K562 (cell line): ENCODE results near the gene PEX7. TPM values are rescaled to one million over a fixed set of nuclear protein-coding genes. Genes with fewer than 3 reads are reported as not detected.
A peak's percentile ranks its signal among the peaks of the same experiment; 100 is the strongest.
"Not testable (repeated sequence)": the region's sequence is repeated elsewhere in the genome, so short reads cannot be mapped to it uniquely, and the experiment has no call there.

Source experiments
- ATAC-seq: fragments of 200-7000 bp; cut with Tn5 transposase; 3 replicates; pipeline ENCODE4 v1.9.1; 2020; ENCODE audit warnings: moderate library complexity
- BruUV-seq: library from RNA; stranded (reverse); fragments of 400-500 nt; replicated peaks from 2 replicates; lab custom pipeline; 2021; lab: Mats Ljungman, UMichigan
- CTCF ChIA-PET: fragments of 300-600 bp; formaldehyde crosslinking; extraction: SDS; loops from one replicate; lab custom pipeline; 2021; ENCODE audit warnings: low intra/inter-chr PET ratio; lab: Yijun Ruan, JAX
- POLR2A ChIA-PET: fragments of 300-600, 350-650 bp; sonication (Branson Sonifier 250); formaldehyde crosslinking; extraction: SDS; loops from one replicate; lab custom pipeline; 2021; ENCODE audit warnings: antibody characterized with exemption, inconsistent platforms; lab: Yijun Ruan, JAX
- DNase-seq, 4 experiments: peaks; one replicate each; pipeline versions ENCODE4 v3.0.0 to v3.0.0-alpha.2; 2011 to 2018; ENCODE audit warnings: low spot score in 3 of 4, mixed read lengths in 3 of 4; ENCODE audit errors: extremely low read depth in 1 of 4
- FAIRE-seq: peaks from 2 replicates; lab custom pipeline; 2011; peaks lifted over from hg19 to GRCh38; lab: Jason Lieb, UNC
- H2AFZ ChIP-seq: 2 replicates; pipeline ENCODE4 v1.6.0; 2011; ENCODE audit warnings: low read depth, low read length, control low read depth, inconsistent platforms
- H3K27ac ChIP-seq: fragments of 200-600 bp; 3 replicates; pipeline ENCODE4 v1.8.0; 2011; ENCODE audit warnings: low read depth, mild to moderate bottlenecking, control low read depth, inconsistent platforms, low read length, moderate library complexity, mixed read lengths; ENCODE audit errors: extremely low read depth
- H3K27me3 ChIP-seq, 2 experiments: fragments of 300-600 bp in 1 of 2; 2 replicates in 1 of 2; 3 replicates in 1 of 2; pipeline versions ENCODE4 v1.6.0 to v1.8.0; 2011; ENCODE audit warnings: inconsistent platforms in 2 of 2, low read length in 2 of 2, mild to moderate bottlenecking in 1 of 2, mixed read lengths in 1 of 2, moderate library complexity in 1 of 2; ENCODE audit not compliant: control insufficient read depth in 2 of 2, insufficient read depth in 2 of 2
- H3K36me3 ChIP-seq: fragments of 300-600 bp; 3 replicates; pipeline ENCODE4 v1.8.0; 2011; ENCODE audit warnings: mild to moderate bottlenecking, low read length, inconsistent platforms; ENCODE audit not compliant: control insufficient read depth, insufficient read depth
- H3K4me1 ChIP-seq, 2 experiments: fragments of 200-600 bp in 1 of 2; replicated peaks in 1 of 2; 2 replicates in 1 of 2; 3 replicates in 1 of 2; pipeline versions ENCODE4 v1.5.1 to v1.8.0; 2011; ENCODE audit warnings: inconsistent platforms in 2 of 2, low read length in 2 of 2, mild to moderate bottlenecking in 1 of 2, mixed read lengths in 1 of 2, moderate library complexity in 1 of 2; ENCODE audit not compliant: control insufficient read depth in 2 of 2, insufficient read depth in 2 of 2
- H3K4me2 ChIP-seq: 2 replicates; pipeline ENCODE4 v1.6.1; 2011; ENCODE audit warnings: low read length, control low read depth, inconsistent platforms, mixed read lengths; ENCODE audit not compliant: insufficient read depth
- H3K4me3 ChIP-seq: fragments of 200-600 bp; sonication (generic), shearing (Covaris generic); 2 replicates; pipeline ENCODE4 v1.5.1; 2016; ENCODE audit warnings: control low read depth, inconsistent platforms
- H3K79me2 ChIP-seq: fragments of 200-600 bp; 3 replicates; pipeline ENCODE4 v1.8.0; 2011; ENCODE audit warnings: low read length, inconsistent platforms; ENCODE audit not compliant: control insufficient read depth, insufficient read depth
- H3K9ac ChIP-seq, 2 experiments: 2 replicates each; pipeline versions ENCODE4 v1.6.0 to v1.6.1; 2011; ENCODE audit warnings: low read depth in 2 of 2, low read length in 2 of 2, control low read depth in 1 of 2, inconsistent platforms in 1 of 2, mild to moderate bottlenecking in 1 of 2, mixed read lengths in 1 of 2; ENCODE audit not compliant: insufficient read depth in 1 of 2
- H3K9me1 ChIP-seq: one replicate; pipeline ENCODE4 v1.6.0; 2011; ENCODE audit warnings: inconsistent platforms, mild to moderate bottlenecking, low read length, moderate library complexity; ENCODE audit not compliant: control insufficient read depth, insufficient read depth
- H3K9me3 ChIP-seq: replicated peaks from 2 replicates; pipeline ENCODE4 v1.5.1; 2011; ENCODE audit warnings: low read depth, low read length, inconsistent platforms; ENCODE audit not compliant: control insufficient read depth, insufficient read depth
- H4K20me1 ChIP-seq: replicated peaks from 2 replicates; pipeline ENCODE4 v1.6.1; 2011; ENCODE audit warnings: low read length, inconsistent platforms, mixed read lengths; ENCODE audit not compliant: control insufficient read depth, insufficient read depth
- BMI1 ChIP-seq: fragments of 150-350 bp; IDR thresholded peaks from 2 replicates; pipeline ENCODE4 v1.6.1; 2014; ENCODE audit warnings: low read length
- ELK3 ChIP-seq: fragments of 450-650 bp; formaldehyde crosslinking; IDR thresholded peaks from 2 replicates; pipeline ENCODE4 v1.4.0; 2020; ENCODE audit warnings: mild to moderate bottlenecking
- ETV6 ChIP-seq, 3 experiments: fragments of 150-350 bp in 1 of 3; sonication (generic) in 1 of 3; formaldehyde crosslinking in 1 of 3; IDR thresholded peaks; 2 replicates each; pipeline versions ENCODE4 v1.6.1 to v1.8.0; 2014 to 2022; ENCODE audit warnings: borderline replicate concordance in 2 of 3, low read depth in 2 of 3, antibody characterized with exemption in 1 of 3, low read length in 1 of 3, mild to moderate bottlenecking in 1 of 3, missing genetic modification reagents in 1 of 3
- GMEB1 ChIP-seq: fragments of 250-450 bp; sonication (Bioruptor Pico); IDR thresholded peaks from 2 replicates; pipeline ENCODE4 v1.4.0; 2020; ENCODE audit warnings: mild to moderate bottlenecking
- SREBF2 ChIP-seq: sonication (generic); formaldehyde crosslinking; IDR thresholded peaks from 2 replicates; pipeline ENCODE4 v1.4.0; 2020; ENCODE audit warnings: mild to moderate bottlenecking, missing genetic modification reagents
- ZNF146 ChIP-seq: IDR thresholded peaks from one replicate; pipeline ENCODE4 v1.6.1; 2018; ENCODE audit warnings: missing compliant biosample characterization; ENCODE audit not compliant: unreplicated experiment
- WGBS: fragments of 100-300 bp; shearing (Covaris generic); methylation state at CpG from one replicate; pipeline ENCODE4 v1.1.6; 2016; ENCODE audit warnings: low coverage, mixed read lengths; ENCODE audit not compliant: insufficient coverage; ENCODE audit errors: missing lambda C conversion rate; 5-methylcytosine and 5-hydroxymethylcytosine counted together
- in situ Hi-C: fragments of 300-500 bp; cut with MboI; formaldehyde crosslinking; loops from 4 replicates; pipeline ENCODE4 v1.15.0; 2018; ENCODE audit warnings: inconsistent platforms, mixed read lengths
- intact Hi-C: fragments of 100-400 bp; cut with micrococcal nuclease; formaldehyde crosslinking; loops from 2 replicates; pipeline ENCODE4 v1.14.2; 2022
- polyA plus RNA-seq, 8 experiments: library from polyadenylated mRNA; depleted of rRNA in 4 of 8; stranded (reverse) in 5 of 8; unstranded in 3 of 8; fragments of >200 nt; fragmentation: Nextera tagmentation in 2 of 8; fragmentation: Illumina TruSeq in 1 of 8; extraction: Ambion mirVana in 2 of 8; extraction: Trizol in 1 of 8; gene quantifications; 2 replicates each; pipeline versions ENCODE4 v1.2.1 to v1.2.3, GENCODE V29; 2011 to 2014; ENCODE audit warnings: inconsistent platforms in 1 of 8, missing spikeins in 1 of 8
- total RNA-seq, 7 experiments: library from RNA; depleted of rRNA in 6 of 7; stranded (reverse); fragments of >200 nt in 6 of 7; fragmentation: Illumina TruSeq in 2 of 7; extraction: Trizol in 2 of 7; gene quantifications; 2 replicates each; pipeline versions ENCODE4 v1.2.1 to v1.2.3, GENCODE V29; 2011 to 2021; ENCODE audit warnings: low replicate concordance in 1 of 7
- TF ChIP-seq, protein P1 (sequence below): fragments of 250-450 bp; sonication (Bioruptor Pico); IDR thresholded peaks from 2 replicates; pipeline ENCODE4 v1.8.0; 2021; ENCODE audit warnings: borderline replicate concordance, mild to moderate bottlenecking, moderate library complexity; ENCODE audit not compliant: poor library complexity, severe bottlenecking
- TF ChIP-seq, protein P2 (sequence below): fragments of 250-450 bp; sonication (Bioruptor Pico); IDR thresholded peaks from 2 replicates; pipeline ENCODE4 v1.4.0; 2020; ENCODE audit warnings: mild to moderate bottlenecking, moderate library complexity

PEX7 gene
- total and polyA plus RNA-seq, 9 of the 15 experiments (the other 6 are each of a cell fraction or from before 2014, with no cell fraction given) = 1.6 to 12.9 (median 9.1) TPM

DNA sequence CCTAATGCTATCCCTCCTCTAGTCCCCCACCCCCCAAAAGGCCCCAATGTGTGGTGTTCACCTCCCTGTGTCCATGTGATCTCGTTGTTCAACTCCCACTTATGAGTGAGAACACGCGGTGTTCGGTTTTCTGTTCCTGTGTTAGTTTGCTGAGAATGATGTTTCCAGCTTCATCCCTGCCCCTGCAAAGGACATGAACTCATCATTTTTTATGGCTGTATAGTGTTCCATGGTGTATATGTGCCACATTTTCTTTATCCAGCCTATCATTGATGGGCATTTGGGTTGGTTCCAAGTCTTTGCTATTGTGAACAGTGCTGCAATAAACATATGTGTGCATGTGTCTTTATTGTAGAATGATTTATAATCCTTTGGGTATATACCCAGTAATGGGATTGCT lies 54.1 kb downstream of the PEX7 start:
- H3K4me3 ChIP-seq, H3K79me2 ChIP-seq, H3K4me2 ChIP-seq, FAIRE-seq, H3K9ac ChIP-seq, H3K36me3 ChIP-seq, H2AFZ ChIP-seq, ATAC-seq, H3K4me1 ChIP-seq, CTCF ChIA-PET, intact Hi-C loops, H3K9me1 ChIP-seq, H3K27me3 ChIP-seq, POLR2A ChIA-PET, DNase-seq, BruUV-seq, H3K27ac ChIP-seq, in situ Hi-C loops, H4K20me1 ChIP-seq, H3K9me3 ChIP-seq: not testable (repeated sequence)
- 65% methylated on average over 4 of the region's 4 CpGs for WGBS
- peak; percentile 64 for TF ChIP-seq ZNF146 (CRISPR knock-in tag)

- in situ Hi-C loops (no loop called here), intact Hi-C loops (no loop called here)
- Histone ChIP-seq H3K4me1 (peaks cover 0 to 5% of the 10 kb centered on the region in 2 experiments; a peak in 2 of 5 replicates), H3K9me1 (no peaks in the 10 kb centered on the region), H3K27ac (no peak overlapping the region), H3K27me3 (no peaks in the 10 kb centered on the region), H3K9ac (no peak overlapping the region), H4K20me1 (no peaks in the 10 kb centered on the region), H2AFZ (no peak overlapping the region), H3K4me3 (no peak overlapping the region), H3K9me3 (no peaks in the 10 kb centered on the region), H3K79me2 (no peaks in the 10 kb centered on the region), H3K4me2 (no peak overlapping the region), H3K36me3 (no peaks in the 10 kb centered on the region)
- ChIA-PET POLR2A (interaction anchor here (0.6 kb wide), 1 partner anchor 26 kb away, joined by 3 read pairs; no protein-coding TSS in a partner anchor), CTCF (no interaction called here)
- BruUV-seq = no TSS peak
- 33% methylated on average over 4 of the region's 4 CpGs for WGBS
- DNase-seq = no peak
- no peak for FAIRE-seq
- ATAC-seq = no peak; the same call in 2 of the 3 replicates
- TF ChIP-seq, protein P1, sequence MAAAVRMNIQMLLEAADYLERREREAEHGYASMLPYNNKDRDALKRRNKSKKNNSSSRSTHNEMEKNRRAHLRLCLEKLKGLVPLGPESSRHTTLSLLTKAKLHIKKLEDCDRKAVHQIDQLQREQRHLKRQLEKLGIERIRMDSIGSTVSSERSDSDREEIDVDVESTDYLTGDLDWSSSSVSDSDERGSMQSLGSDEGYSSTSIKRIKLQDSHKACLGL (CRISPR knock-in tag) = no peak
- TF ChIP-seq ELK3 (CRISPR knock-in tag) (no peak), SREBF2 (CRISPR knock-in tag) (no peak), GMEB1 (CRISPR knock-in tag) (no peak), BMI1 (no peak), ETV6 (IDR thresholded peaks at IDR 0.05; ENCODE audit: borderline replicate concordance in 1 of 2, low read depth in 2 of 2, low read length in 1 of 2) (no peak), ETV6 (CRISPR knock-in tag; IDR thresholded peaks at IDR 0.05; ENCODE audit: borderline replicate concordance) (no peak)
- TF ChIP-seq, protein P2, sequence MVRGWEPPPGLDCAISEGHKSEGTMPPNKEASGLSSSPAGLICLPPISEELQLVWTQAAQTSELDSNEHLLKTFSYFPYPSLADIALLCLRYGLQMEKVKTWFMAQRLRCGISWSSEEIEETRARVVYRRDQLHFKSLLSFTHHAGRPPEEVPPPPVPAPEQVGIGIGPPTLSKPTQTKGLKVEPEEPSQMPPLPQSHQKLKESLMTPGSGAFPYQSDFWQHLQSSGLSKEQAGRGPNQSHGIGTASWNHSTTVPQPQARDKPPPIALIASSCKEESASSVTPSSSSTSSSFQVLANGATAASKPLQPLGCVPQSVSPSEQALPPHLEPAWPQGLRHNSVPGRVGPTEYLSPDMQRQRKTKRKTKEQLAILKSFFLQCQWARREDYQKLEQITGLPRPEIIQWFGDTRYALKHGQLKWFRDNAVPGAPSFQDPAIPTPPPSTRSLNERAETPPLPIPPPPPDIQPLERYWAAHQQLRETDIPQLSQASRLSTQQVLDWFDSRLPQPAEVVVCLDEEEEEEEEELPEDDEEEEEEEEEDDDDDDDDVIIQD = no peak
Measured at GRCh38 chr6:136880748-136881460, 58.5 kb downstream of the PEX7 start.
